GM12878 (cell line): ENCODE results near the gene UST. TPM values are rescaled to one million over a fixed set of nuclear protein-coding genes. Genes with fewer than 3 reads are reported as not detected.

Experiments
- ATAC-seq: fragments of 200-7000 bp; cut with Tn5 transposase; 3 replicates; pipeline ENCODE4 v1.9.1; 2020; ENCODE audit warnings: mild to moderate bottlenecking, moderate library complexity
- BruUV-seq: library from RNA; stranded (reverse); fragments of 400-500 nt; replicated peaks from 2 replicates; lab custom pipeline; 2021; lab: Mats Ljungman, UMichigan
- CTCF ChIA-PET: fragments of 300-600 bp; sonication (Branson Sonifier 250); formaldehyde crosslinking; extraction: SDS; loops from one replicate; lab custom pipeline; 2021; ENCODE audit warnings: inconsistent platforms; lab: Yijun Ruan, JAX
- POLR2A ChIA-PET: fragments of 350-600 bp; formaldehyde crosslinking; extraction: SDS; loops from one replicate; lab custom pipeline; 2021; ENCODE audit warnings: inconsistent platforms; lab: Charles Lee
- RAD21 ChIA-PET: fragments of 300-600 bp; sonication (Branson Sonifier 250); formaldehyde crosslinking; loops from one replicate; lab custom pipeline; 2023; ENCODE audit warnings: antibody characterized with exemption; ENCODE audit not compliant: unreplicated experiment; lab: Charles Lee
- SMC1A ChIA-PET: fragments of 300-600 bp; sonication (Branson Sonifier 250); formaldehyde crosslinking; loops from one replicate; lab custom pipeline; 2023; ENCODE audit not compliant: unreplicated experiment, uncharacterized antibody; lab: Charles Lee
- DNase-seq: peaks from one replicate; pipeline ENCODE4 v3.0.0-alpha.2; 2011; ENCODE audit warnings: low read depth, low spot score
- FAIRE-seq: peaks from 3 replicates; lab custom pipeline; 2011; peaks lifted over from hg19 to GRCh38; lab: Jason Lieb, UNC
- H2AFZ ChIP-seq: 2 replicates; pipeline ENCODE4 v1.6.0; 2011; ENCODE audit warnings: low read depth, low read length, control low read depth; ENCODE audit not compliant: control insufficient read depth
- H3K27ac ChIP-seq: 2 replicates; pipeline ENCODE4 v1.5.1; 2011; ENCODE audit warnings: control low read depth; ENCODE audit not compliant: control insufficient read depth, insufficient read depth
- H3K27me3 ChIP-seq, 2 experiments: replicated peaks in 1 of 2; 2 replicates each; pipeline versions ENCODE4 v1.6.0 to v1.6.1; 2011; ENCODE audit warnings: low read length in 1 of 2; ENCODE audit not compliant: control insufficient read depth in 2 of 2, insufficient read depth in 2 of 2
- H3K36me3 ChIP-seq, 2 experiments: 2 replicates each; pipeline ENCODE4 v1.5.1; 2011; ENCODE audit warnings: low read length in 1 of 2; ENCODE audit not compliant: control insufficient read depth in 2 of 2, insufficient read depth in 2 of 2
- H3K4me1 ChIP-seq: 2 replicates; pipeline ENCODE4 v1.6.1; 2011; ENCODE audit warnings: mild to moderate bottlenecking, low read length, moderate library complexity, mixed read lengths; ENCODE audit not compliant: control insufficient read depth, insufficient read depth
- H3K4me2 ChIP-seq: 2 replicates; pipeline ENCODE4 v1.6.0; 2011; ENCODE audit warnings: control low read depth; ENCODE audit not compliant: control insufficient read depth, insufficient read depth
- H3K4me3 ChIP-seq: fragments of 200-600 bp; sonication (generic); 2 replicates; pipeline ENCODE4 v1.5.1; 2016
- H3K79me2 ChIP-seq: 2 replicates; pipeline ENCODE4 v1.6.0; 2011; ENCODE audit warnings: low read length; ENCODE audit not compliant: control insufficient read depth, insufficient read depth
- H3K9ac ChIP-seq: 2 replicates; pipeline ENCODE4 v1.8.0; 2011; ENCODE audit warnings: low read length, control low read depth, mixed read lengths; ENCODE audit not compliant: control insufficient read depth, insufficient read depth
- H3K9me3 ChIP-seq: replicated peaks from 3 replicates; pipeline ENCODE4 v1.5.1; 2011; ENCODE audit warnings: mild to moderate bottlenecking, low read length; ENCODE audit not compliant: control insufficient read depth, insufficient read depth
- H4K20me1 ChIP-seq: 2 replicates; pipeline ENCODE4 v1.6.0; 2011; ENCODE audit not compliant: control insufficient read depth, insufficient read depth
- E4F1 ChIP-seq: fragments of 450-650 bp; IDR thresholded peaks from 2 replicates; pipeline ENCODE4 v1.6.1; 2018; ENCODE audit warnings: borderline replicate concordance, mild to moderate bottlenecking; ENCODE audit not compliant: partially characterized antibody
- SKIL ChIP-seq: fragments of 450-650 bp; IDR thresholded peaks from 2 replicates; pipeline ENCODE4 v1.6.1; 2017; ENCODE audit warnings: mild to moderate bottlenecking, low read depth, inconsistent platforms; ENCODE audit not compliant: poor library complexity, severe bottlenecking
- YBX1 ChIP-seq: fragments of 450-650 bp; IDR thresholded peaks from 2 replicates; pipeline ENCODE4 v1.6.1; 2016; ENCODE audit warnings: antibody characterized with exemption
- WGBS: methylation state at CpG from one replicate; pipeline ENCODE4 v1.1.6; 2016; ENCODE audit warnings: low lambda C conversion rate; ENCODE audit not compliant: insufficient replicate concordance, insufficient coverage; ENCODE audit errors: missing lambda C conversion rate; 5-methylcytosine and 5-hydroxymethylcytosine counted together
- in situ Hi-C: fragments of 300-500 bp; cut with MboI; formaldehyde crosslinking; loops from 9 replicates; pipeline ENCODE4 v1.14.3; 2018; ENCODE audit warnings: mixed read lengths
- intact Hi-C: fragments of 100-400 bp; cut with micrococcal nuclease; formaldehyde crosslinking; loops from one replicate; pipeline ENCODE4 v1.14.2; 2022; ENCODE audit not compliant: unreplicated experiment
- polyA plus RNA-seq, 11 experiments: library from polyadenylated mRNA; depleted of rRNA in 4 of 11; unstranded in 6 of 11; stranded (reverse) in 5 of 11; fragments of >200 nt; fragmentation: Nextera tagmentation in 4 of 11; fragmentation: Illumina TruSeq in 1 of 11; extraction: Ambion mirVana in 4 of 11; extraction: Trizol in 1 of 11; gene quantifications; 1 replicate in 1 of 11; 2 replicates in 10 of 11; pipeline versions ENCODE4 v1.2.1 to v1.2.3, GENCODE V29; 2011 to 2016; ENCODE audit warnings: inconsistent platforms in 2 of 11, missing spikeins in 2 of 11, low read depth in 1 of 11
- total RNA-seq, 4 experiments: library from RNA; depleted of rRNA in 3 of 4; stranded (reverse); fragments of >200 nt in 3 of 4; fragmentation: Illumina TruSeq in 1 of 4; extraction: Trizol in 1 of 4; gene quantifications; 2 replicates each; pipeline versions ENCODE4 v1.2.1 to v1.2.3, GENCODE V29; 2013 to 2021

UST gene
- total and polyA plus RNA-seq, 10 of the 15 experiments (the other 5 are each of a cell fraction or from before 2014, with no cell fraction given), result 0.74 to 43.3 (median 2.2) TPM

DNA sequence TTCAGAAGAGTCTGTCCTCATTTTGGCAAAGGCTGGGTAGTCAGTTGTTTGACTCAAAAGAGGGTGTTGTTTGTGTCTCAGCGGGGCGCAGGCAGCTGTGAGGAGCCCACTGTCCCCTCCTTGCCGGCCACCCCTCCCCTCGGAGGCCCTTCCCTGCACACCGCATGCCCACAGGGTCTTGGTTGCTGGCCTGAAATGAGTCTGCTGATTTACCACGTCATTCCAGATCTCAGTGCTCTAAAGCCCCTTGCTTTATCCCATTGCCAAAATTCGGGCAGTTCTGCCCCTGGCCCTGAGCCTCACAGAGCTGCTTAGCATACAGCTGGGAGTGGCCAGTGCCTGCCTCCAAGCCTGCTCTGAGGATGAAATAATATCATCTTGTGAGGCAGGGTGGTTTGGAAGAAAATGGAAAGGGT is 220.7 kb downstream of the UST start:
- no peak for FAIRE-seq
- H3K9me3 ChIP-seq, result no peaks in the 10 kb centered on the region

More for the DNA sequence above, 220.7 kb downstream of the UST start:
- ChIA-PET POLR2A (no interaction called here), SMC1A (no interaction called here), CTCF (no interaction called here), RAD21 (interaction anchor here (0.8 kb wide), 1 partner anchor 12 kb away, joined by 3 read pairs; no protein-coding TSS in a partner anchor)
- Histone ChIP-seq H4K20me1 (0 out of 2 replicates have a peak, but pooled peaks cover 5% of the 10 kb centered on the region), H3K27ac (no peak overlapping the region), H3K4me3 (no peak overlapping the region), H3K9ac (no peak overlapping the region), H3K4me2 (no peak overlapping the region), H3K79me2 (no peaks in the 10 kb centered on the region), H3K36me3 (no peaks in the 10 kb centered on the region; a peak in 1 of 4 replicates), H3K4me1 (no peaks in the 10 kb centered on the region), H3K27me3 (peaks cover 0 to 2% of the 10 kb centered on the region in 2 experiments; a peak in 1 of 4 replicates), H2AFZ (no peak overlapping the region)
- DNase-seq (no peak), ATAC-seq (no peak)
- BruUV-seq, result no TSS peak
- WGBS, result 54% methylated on average over 7 of the region's 7 CpGs
- in situ Hi-C loops (no loop called here), intact Hi-C loops (no loop called here)
- TF ChIP-seq E4F1 (no peak), SKIL (no peak), YBX1 (no peak)
